Keratinocyte (primary cell): ENCODE data around the gene CELF6. TPM values are rescaled to one million over a fixed set of nuclear protein-coding genes. Genes with fewer than 3 reads are reported as not detected.

Experiments used
- DNase-seq: peaks from one replicate; pipeline ENCODE4 v3.0.0-alpha.2; 2011; ENCODE audit warnings: low read depth, missing footprints, low spot score
- FAIRE-seq: peaks from 2 replicates; lab custom pipeline; 2011; peaks lifted over from hg19 to GRCh38; lab: Jason Lieb, UNC
- H2AFZ ChIP-seq: 2 replicates; pipeline ENCODE4 v1.6.0; 2012; ENCODE audit warnings: low read length, control low read depth, inconsistent platforms; ENCODE audit not compliant: control insufficient read depth
- H3K27ac ChIP-seq: 2 replicates; pipeline ENCODE4 v1.5.1; 2011; ENCODE audit warnings: low read length; ENCODE audit not compliant: control insufficient read depth, insufficient read depth
- H3K27me3 ChIP-seq: 3 replicates; pipeline ENCODE4 v1.6.0; 2011; ENCODE audit warnings: low read length; ENCODE audit not compliant: control insufficient read depth, insufficient read depth; ENCODE audit errors: extremely low read depth
- H3K36me3 ChIP-seq, 2 experiments: 2 replicates in 1 of 2; 3 replicates in 1 of 2; pipeline ENCODE4 v1.5.1; 2011; ENCODE audit warnings: low read length in 2 of 2, mild to moderate bottlenecking in 1 of 2; ENCODE audit not compliant: control insufficient read depth in 2 of 2, insufficient read depth in 2 of 2; ENCODE audit errors: extremely low read depth in 1 of 2
- H3K4me1 ChIP-seq: 3 replicates; pipeline ENCODE4 v1.5.1; 2011; ENCODE audit warnings: low read length; ENCODE audit not compliant: control insufficient read depth, insufficient read depth; ENCODE audit errors: extremely low read depth
- H3K4me2 ChIP-seq: 3 replicates; pipeline ENCODE4 v1.6.0; 2011; ENCODE audit warnings: low read depth, low read length; ENCODE audit not compliant: control insufficient read depth, insufficient read depth; ENCODE audit errors: extremely low read depth
- H3K4me3 ChIP-seq, 3 experiments: fragments of 200-600 bp in 1 of 3; sonication (generic) in 1 of 3; 2 replicates in 2 of 3; 3 replicates in 1 of 3; pipeline ENCODE4 v1.5.1; 2011 to 2016; ENCODE audit warnings: low read length in 3 of 3, mild to moderate bottlenecking in 3 of 3, control low read depth in 2 of 3, inconsistent platforms in 1 of 3, low read depth in 1 of 3, mixed read lengths in 1 of 3, mixed run types in 1 of 3, moderate library complexity in 1 of 3; ENCODE audit not compliant: control insufficient read depth in 2 of 3, insufficient read depth in 2 of 3; ENCODE audit errors: extremely low read depth in 1 of 3
- H3K79me2 ChIP-seq: 2 replicates; pipeline ENCODE4 v1.6.0; 2012; ENCODE audit warnings: low read length; ENCODE audit not compliant: control insufficient read depth, insufficient read depth
- H3K9ac ChIP-seq: 3 replicates; pipeline ENCODE4 v1.6.0; 2011; ENCODE audit warnings: low read length; ENCODE audit not compliant: control insufficient read depth, insufficient read depth; ENCODE audit errors: extremely low read depth
- H3K9me1 ChIP-seq: 3 replicates; pipeline ENCODE4 v1.6.0; 2011; ENCODE audit warnings: low read length; ENCODE audit not compliant: control insufficient read depth, insufficient read depth; ENCODE audit errors: extremely low read depth
- H3K9me3 ChIP-seq: 2 replicates; pipeline ENCODE4 v1.5.1; 2012; ENCODE audit warnings: low read depth, low read length; ENCODE audit not compliant: control insufficient read depth
- H4K20me1 ChIP-seq: 3 replicates; pipeline ENCODE4 v1.6.0; 2011; ENCODE audit warnings: low read length; ENCODE audit not compliant: control insufficient read depth, insufficient read depth; ENCODE audit errors: extremely low read depth
- CTCF ChIP-seq, 3 experiments: IDR thresholded peaks in 1 of 3; conservative IDR thresholded peaks in 1 of 3; optimal IDR thresholded peaks in 1 of 3; 2 replicates in 2 of 3; 3 replicates in 1 of 3; pipeline versions ENCODE3 to v1.5.1; 2011; ENCODE audit warnings: low read length in 3 of 3, mild to moderate bottlenecking in 3 of 3, moderate library complexity in 2 of 3, control low read depth in 1 of 3, inconsistent platforms in 1 of 3; ENCODE audit not compliant: insufficient read depth in 2 of 3; ENCODE audit errors: extremely low read depth in 1 of 3
- EZH2 ChIP-seq: IDR thresholded peaks from one replicate; pipeline ENCODE4 v1.6.1; 2012; ENCODE audit warnings: inconsistent platforms, mild to moderate bottlenecking, low read length, moderate library complexity
- dilution Hi-C: fragments of 300-500 bp; cut with MboI; formaldehyde crosslinking; loops from one replicate; pipeline ENCODE4 v1.7.0; 2020; ENCODE audit warnings: low sequenced_read_pairs; ENCODE audit not compliant: extremely low pct_ligation_motif_present
- polyA plus RNA-seq, 5 experiments: library from polyadenylated mRNA; depleted of rRNA in 3 of 5; stranded (reverse) in 3 of 5; stranded (forward) in 1 of 5; unstranded in 1 of 5; fragments of >200 nt; gene quantifications; 1 replicate in 1 of 5; 2 replicates in 3 of 5; 3 replicates in 1 of 5; pipeline versions ENCODE4 v1.2.1 to v1.2.3, GENCODE V29; 2011 to 2012; ENCODE audit warnings: missing spikeins in 2 of 5, low read depth in 1 of 5, low replicate concordance in 1 of 5

CELF6 gene
- polyA plus RNA-seq, 1 donor (not counting 4 experiments of a cell fraction or from before 2014, with no cell fraction given), result 0.04 TPM

- FAIRE-seq (no peak), DNase-seq (no peak)
- no peaks in the 10 kb centered on the region for H3K4me1 ChIP-seq
- H3K79me2 ChIP-seq, result no peaks in the 10 kb centered on the region
- no peak overlapping the region for H3K4me2 ChIP-seq
- no peak for TF ChIP-seq EZH2
- H3K9me3 ChIP-seq, result no peaks in the 10 kb centered on the region
- H3K9me1 ChIP-seq, result no peaks in the 10 kb centered on the region
- dilution Hi-C loops, result no loop called here
- H2AFZ ChIP-seq, result no peak overlapping the region
- no peaks in the 10 kb centered on the region for H3K36me3 ChIP-seq
- H4K20me1 ChIP-seq, result no peaks in the 10 kb centered on the region
- H3K4me3 ChIP-seq, result no peak overlapping the region
- no peak overlapping the region for H3K9ac ChIP-seq
- no peak overlapping the region for H3K27ac ChIP-seq
- no peaks in the 10 kb centered on the region for H3K27me3 ChIP-seq
Measured at GRCh38 chr15:72304596-72304995, 15.4 kb downstream of the CELF6 start.

GRCh38 chr15:72302955-72303354 lies 17.0 kb downstream of the CELF6 start:
- DNase-seq (no peak), FAIRE-seq (no peak)

More at GRCh38 chr15:72302955-72303354, 17.0 kb downstream of the CELF6 start:
- Histone ChIP-seq H3K36me3 (no peaks in the 10 kb centered on the region), H3K9me1 (no peaks in the 10 kb centered on the region), H3K4me2 (no peak overlapping the region), H4K20me1 (no peaks in the 10 kb centered on the region), H3K4me3 (no peak overlapping the region), H3K27me3 (no peaks in the 10 kb centered on the region), H2AFZ (no peak overlapping the region), H3K9me3 (no peaks in the 10 kb centered on the region), H3K9ac (no peak overlapping the region), H3K79me2 (no peaks in the 10 kb centered on the region), H3K27ac (no peak overlapping the region), H3K4me1 (no peaks in the 10 kb centered on the region)
- TF ChIP-seq EZH2, result no peak
- no peak for TF ChIP-seq CTCF (optimal IDR thresholded peaks at IDR 0.05 in 1 of 3, IDR thresholded peaks at IDR 0.05 in 1 of 3, conservative IDR thresholded peaks at IDR 0.05 in 1 of 3; ENCODE audit: extremely low read depth in 1 of 3, insufficient read depth in 2 of 3, low read length in 3 of 3)
- dilution Hi-C loops, result no loop called here
